GM04503 (cell line): ENCODE measurements around the gene KCNMA1.

Source experiments
- DNase-seq: peaks from one replicate; pipeline ENCODE4 v3.0.0-alpha.2; 2012; ENCODE audit warnings: low read depth

The KCNMA1 gene

GRCh38 chr10:77507291-77507880 is 130.2 kb downstream of the KCNMA1 start:
- no peak for DNase-seq

- no peak for DNase-seq
Observed at GRCh38 chr10:77506517-77507200, 130.9 kb downstream of the KCNMA1 start.

- DNase-seq: peak; percentile 96
Observed at GRCh38 chr10:77505431-77506334, 131.9 kb downstream of the KCNMA1 start.

- no peak for DNase-seq
Observed at GRCh38 chr10:77504873-77505257, 132.7 kb downstream of the KCNMA1 start.

GRCh38 chr10:77504196-77504872 is 133.3 kb downstream of the KCNMA1 start:
- no peak for DNase-seq

- DNase-seq: no peak
Observed at GRCh38 chr10:77501846-77502261, 135.8 kb downstream of the KCNMA1 start.

GRCh38 chr10:77501152-77501845 is 136.3 kb downstream of the KCNMA1 start:
- DNase-seq: peak; percentile 81

- DNase-seq: no peak
Observed at GRCh38 chr10:77500754-77501151, 136.9 kb downstream of the KCNMA1 start.

GRCh38 chr10:77498829-77499228 is 138.8 kb downstream of the KCNMA1 start:
- DNase-seq: no peak

GRCh38 chr10:77498210-77498609 is 139.4 kb downstream of the KCNMA1 start:
- DNase-seq: no peak

- no peak for DNase-seq
Observed at GRCh38 chr10:77497748-77498147, 139.9 kb downstream of the KCNMA1 start.

GRCh38 chr10:77496941-77497420 is 140.6 kb downstream of the KCNMA1 start:
- DNase-seq: no peak

- no peak for DNase-seq
Observed at GRCh38 chr10:77494756-77495541, 142.7 kb downstream of the KCNMA1 start.

GRCh38 chr10:77494327-77494726 is 143.3 kb downstream of the KCNMA1 start:
- DNase-seq: no peak

- no peak for DNase-seq
Observed at GRCh38 chr10:77493851-77494261, 143.8 kb downstream of the KCNMA1 start.

- no peak for DNase-seq
Observed at GRCh38 chr10:77493239-77493806, 144.3 kb downstream of the KCNMA1 start.

- no peak for DNase-seq
Observed at GRCh38 chr10:77492368-77492994, 145.1 kb downstream of the KCNMA1 start.

GRCh38 chr10:77490534-77491314 is 146.9 kb downstream of the KCNMA1 start:
- DNase-seq: no peak

- no peak for DNase-seq
Observed at GRCh38 chr10:77486517-77486916, 151.1 kb downstream of the KCNMA1 start.
